IMR-90 (cell line): ENCODE measurements around the gene DNAJB5. TPM values are rescaled to one million over a fixed set of nuclear protein-coding genes. Genes with fewer than 3 reads are reported as not detected.

ENCODE experiments used
- ATAC-seq: fragments of 200-7000 bp; cut with Tn5 transposase; 2 replicates; pipeline ENCODE4 v1.9.1; 2020; ENCODE audit warnings: low read depth, mild to moderate bottlenecking, moderate library complexity
- BruUV-seq: library from RNA; stranded (reverse); fragments of 400-500 nt; replicated peaks from 2 replicates; lab custom pipeline; 2021; lab: Mats Ljungman, UMichigan
- CTCF ChIA-PET: fragments of 300-600 bp; formaldehyde crosslinking; extraction: SDS; loops from one replicate; lab custom pipeline; 2021; ENCODE audit warnings: antibody characterized with exemption; lab: Yijun Ruan, JAX
- POLR2A ChIA-PET: fragments of 300-600 bp; sonication (Branson Sonifier 250); formaldehyde crosslinking; loops from one replicate; lab custom pipeline; 2022; ENCODE audit warnings: antibody characterized with exemption; ENCODE audit not compliant: unreplicated experiment; lab: Charles Lee
- DNase-seq: peaks from one replicate; pipeline ENCODE4 v3.0.0; 2013
- H2AFZ ChIP-seq: replicated peaks from 2 replicates; pipeline ENCODE3; 2013; ENCODE audit warnings: low read length, mild to moderate bottlenecking; ENCODE audit not compliant: poor library complexity
- H2AK5ac ChIP-seq: 2 replicates; pipeline ENCODE4 v1.6.1; 2013; ENCODE audit warnings: low read depth, low read length, inconsistent platforms
- H2AK9ac ChIP-seq: replicated peaks from 2 replicates; pipeline ENCODE3; 2013; ENCODE audit warnings: mild to moderate bottlenecking, low read depth, low read length, moderate library complexity; ENCODE audit not compliant: poor library complexity
- H2BK120ac ChIP-seq: 2 replicates; pipeline ENCODE4 v1.6.1; 2013; ENCODE audit warnings: low read depth, low read length, inconsistent platforms
- H2BK15ac ChIP-seq: 3 replicates; pipeline ENCODE4 v1.6.1; 2013; ENCODE audit warnings: low read depth, low read length, inconsistent platforms
- H2BK20ac ChIP-seq: 2 replicates; pipeline ENCODE4 v1.6.1; 2013; ENCODE audit warnings: low read depth, mild to moderate bottlenecking, inconsistent platforms, low read length, moderate library complexity
- H2BK5ac ChIP-seq: 2 replicates; pipeline ENCODE4 v1.6.1; 2013; ENCODE audit warnings: mild to moderate bottlenecking, low read depth, low read length, inconsistent platforms; ENCODE audit not compliant: poor library complexity, severe bottlenecking
- H3K14ac ChIP-seq: replicated peaks from 2 replicates; pipeline ENCODE4 v1.6.1; 2013; ENCODE audit warnings: low read depth, low read length, inconsistent platforms
- H3K18ac ChIP-seq: 2 replicates; pipeline ENCODE4 v1.6.1; 2013; ENCODE audit warnings: low read depth, low read length, control low read depth
- H3K23ac ChIP-seq: 2 replicates; pipeline ENCODE4 v1.6.1; 2013; ENCODE audit warnings: low read depth, low read length, inconsistent platforms
- H3K27ac ChIP-seq: 2 replicates; pipeline ENCODE4 v1.5.1; 2013; ENCODE audit warnings: mild to moderate bottlenecking, control low read depth, low read length; ENCODE audit not compliant: insufficient read depth
- H3K27me3 ChIP-seq: 2 replicates; pipeline ENCODE4 v1.6.1; 2013; ENCODE audit warnings: low read length; ENCODE audit not compliant: control insufficient read depth, insufficient read depth
- H3K36me3 ChIP-seq: 2 replicates; pipeline ENCODE4 v1.6.1; 2013; ENCODE audit warnings: low read length, mixed read lengths; ENCODE audit not compliant: control insufficient read depth, insufficient read depth
- H3K4ac ChIP-seq: 2 replicates; pipeline ENCODE4 v1.6.1; 2013; ENCODE audit warnings: low read depth, low read length, inconsistent platforms
- H3K4me1 ChIP-seq: 2 replicates; pipeline ENCODE4 v1.6.1; 2013; ENCODE audit warnings: low read length, mixed read lengths; ENCODE audit not compliant: control insufficient read depth, insufficient read depth
- H3K4me2 ChIP-seq: 2 replicates; pipeline ENCODE4 v1.6.1; 2013; ENCODE audit warnings: low read depth, mild to moderate bottlenecking, control low read depth, low read length, moderate library complexity
- H3K4me3 ChIP-seq: 2 replicates; pipeline ENCODE4 v1.5.1; 2013; ENCODE audit warnings: low read depth, mild to moderate bottlenecking, control low read depth, low read length, moderate library complexity; ENCODE audit not compliant: insufficient read depth
- H3K56ac ChIP-seq: 2 replicates; pipeline ENCODE4 v1.6.1; 2013; ENCODE audit warnings: low read length, inconsistent platforms; ENCODE audit not compliant: insufficient read depth; ENCODE audit errors: extremely low read depth
- H3K79me1 ChIP-seq, 2 experiments: 2 replicates each; pipeline ENCODE4 v1.6.1; 2013; ENCODE audit warnings: low read length in 2 of 2, inconsistent platforms in 1 of 2, low read depth in 1 of 2
- H3K9ac ChIP-seq: 2 replicates; pipeline ENCODE4 v1.6.1; 2013; ENCODE audit warnings: low read depth, low read length, control low read depth
- H3K9me1 ChIP-seq: 2 replicates; pipeline ENCODE4 v1.6.1; 2013; ENCODE audit warnings: low read length, inconsistent platforms; ENCODE audit not compliant: insufficient read depth
- H3K9me3 ChIP-seq: 2 replicates; pipeline ENCODE4 v1.6.1; 2013; ENCODE audit warnings: low read length; ENCODE audit not compliant: control insufficient read depth, insufficient read depth
- H4K20me1 ChIP-seq: 2 replicates; pipeline ENCODE4 v1.6.1; 2013; ENCODE audit warnings: low read length, inconsistent platforms; ENCODE audit not compliant: insufficient read depth
- H4K5ac ChIP-seq: 2 replicates; pipeline ENCODE4 v1.6.1; 2013; ENCODE audit warnings: mild to moderate bottlenecking, low read depth, low read length, control low read depth
- H4K8ac ChIP-seq, 2 experiments: 2 replicates each; pipeline ENCODE4 v1.6.1; 2013; ENCODE audit warnings: low read depth in 2 of 2, low read length in 2 of 2, control low read depth in 1 of 2, inconsistent platforms in 1 of 2
- H4K91ac ChIP-seq: 2 replicates; pipeline ENCODE4 v1.6.1; 2013; ENCODE audit warnings: low read depth, low read length, inconsistent platforms; ENCODE audit not compliant: insufficient read depth
- BHLHE40 ChIP-seq: fragments of 150-350 bp; IDR thresholded peaks from 2 replicates; pipeline ENCODE4 v1.6.1; 2016; ENCODE audit warnings: mild to moderate bottlenecking, low read depth, low read length
- CEBPB ChIP-seq: IDR thresholded peaks from 2 replicates; pipeline ENCODE4 v1.6.1; 2012; ENCODE audit warnings: low read depth, low read length, improper control_type of control experiment
- CHD1 ChIP-seq: IDR thresholded peaks from 2 replicates; pipeline ENCODE4 v1.6.1; 2012; ENCODE audit warnings: low read depth, low read length, improper control_type of control experiment
- CTCF ChIP-seq: conservative IDR thresholded peaks from 2 replicates; pipeline ENCODE4 v1.5.1; 2012; ENCODE audit warnings: mild to moderate bottlenecking, low read depth, low read length, improper control_type of control experiment
- ELK1 ChIP-seq: fragments of 150-350 bp; IDR thresholded peaks from 2 replicates; pipeline ENCODE4 v1.6.1; 2016; ENCODE audit warnings: low read depth, mild to moderate bottlenecking, low read length, moderate library complexity, borderline replicate concordance
- MAZ ChIP-seq: IDR thresholded peaks from 2 replicates; pipeline ENCODE4 v1.6.1; 2012; ENCODE audit warnings: low read depth, mild to moderate bottlenecking, low read length, improper control_type of control experiment, moderate library complexity, borderline replicate concordance
- POLR2A ChIP-seq: IDR thresholded peaks from 2 replicates; pipeline ENCODE4 v1.6.1; 2012; ENCODE audit warnings: mild to moderate bottlenecking, low read depth, low read length
- RAD21 ChIP-seq: IDR thresholded peaks from 2 replicates; pipeline ENCODE4 v1.6.1; 2012; ENCODE audit warnings: low read length, improper control_type of control experiment
- RCOR1 ChIP-seq: IDR thresholded peaks from 2 replicates; pipeline ENCODE4 v1.6.1; 2012; ENCODE audit warnings: mild to moderate bottlenecking, low read length, improper control_type of control experiment; ENCODE audit not compliant: insufficient replicate concordance
- RFX5 ChIP-seq: IDR thresholded peaks from 2 replicates; pipeline ENCODE4 v1.8.0; 2012; ENCODE audit warnings: low read depth, mild to moderate bottlenecking, low read length, moderate library complexity
- SMC3 ChIP-seq: fragments of 150-350 bp; IDR thresholded peaks from 2 replicates; pipeline ENCODE4 v1.6.1; 2016; ENCODE audit warnings: low read depth, mild to moderate bottlenecking, antibody characterized with exemption, low read length, moderate library complexity
- WGBS, 2 experiments: methylation state at CpG; one replicate each; pipeline versions ENCODE4 v1.1.5 to v1.1.7; 2013; ENCODE audit warnings: missing lambda C conversion rate in 2 of 2; ENCODE audit not compliant: insufficient read length in 1 of 2; ENCODE audit errors: extremely low coverage in 2 of 2; 5-methylcytosine and 5-hydroxymethylcytosine counted together
- dilution Hi-C: fragments of 300-500 bp; cut with HindIII; formaldehyde crosslinking; loops from one replicate; pipeline ENCODE4 v1.14.3; 2018; ENCODE audit warnings: low sequenced_read_pairs; ENCODE audit not compliant: unreplicated experiment
- in situ Hi-C: fragments of 300-500 bp; cut with MboI; formaldehyde crosslinking; loops from 3 replicates; pipeline ENCODE4 v1.14.3; 2019; ENCODE audit warnings: low sequenced_read_pairs, inconsistent platforms, mixed read lengths
- intact Hi-C: fragments of 100-400 bp; cut with micrococcal nuclease; formaldehyde crosslinking; loops from 2 replicates; pipeline ENCODE4 v1.10.0; 2022
- polyA plus RNA-seq, 3 experiments: library from polyadenylated mRNA; depleted of rRNA; stranded (reverse); fragments of >200 nt; gene quantifications; 2 replicates each; pipeline ENCODE4 v1.2.3, GENCODE V29; 2012; ENCODE audit warnings: low replicate concordance in 1 of 3
- total RNA-seq: library from RNA; depleted of rRNA; stranded (reverse); fragments of >200 nt; gene quantifications from 2 replicates; pipeline ENCODE4 v1.2.3, GENCODE V29; 2012
- TF ChIP-seq, protein P1 (sequence below): fragments of 150-350 bp; IDR thresholded peaks from 2 replicates; pipeline ENCODE4 v1.6.1; 2017; ENCODE audit warnings: mild to moderate bottlenecking, antibody characterized with exemption, low read length, low read depth

Gene DNAJB5
- total and polyA plus RNA-seq, 2 of the 4 experiments (the other 2 are of a cell fraction), result 11.4 to 14.9 TPM

DNA sequence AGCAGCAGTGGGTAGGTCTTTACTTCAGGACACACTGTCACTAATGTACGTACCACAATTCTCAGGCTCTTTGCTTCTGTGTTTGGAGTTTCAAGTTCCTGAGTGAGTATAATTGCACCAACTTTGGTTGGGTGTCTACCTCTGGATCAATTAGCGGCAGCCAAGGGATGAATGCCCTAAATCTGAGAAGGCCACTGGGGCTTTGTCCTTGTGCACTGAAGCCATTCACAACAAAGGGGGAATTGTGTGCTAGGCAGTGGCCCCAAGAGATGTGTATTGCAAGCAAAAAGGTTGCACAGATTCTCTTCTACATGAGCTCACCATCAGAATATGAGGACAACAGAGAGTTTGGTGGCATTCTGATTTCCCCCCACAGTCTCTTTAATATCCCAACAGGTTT lies 35.3 kb upstream of the DNAJB5 start:
- dilution Hi-C loops, result no loop called here
- no peaks in the 10 kb centered on the region for H4K20me1 ChIP-seq

More for the DNA sequence above, 35.3 kb upstream of the DNAJB5 start:
- H2BK120ac ChIP-seq, result no peak overlapping the region
- no peak overlapping the region for H2BK5ac ChIP-seq
- ATAC-seq (no peak), DNase-seq (no peak)
- in situ Hi-C loops (no loop called here), intact Hi-C loops (loop anchor here (2.0 kb wide), 1 partner anchor 55 kb away; no protein-coding TSS in a partner anchor)
- no peak overlapping the region for H3K14ac ChIP-seq
- H3K56ac ChIP-seq, result no peak overlapping the region
- H4K5ac ChIP-seq, result no peak overlapping the region
- no peak overlapping the region for H3K18ac ChIP-seq
- H3K36me3 ChIP-seq, result no peaks in the 10 kb centered on the region
- WGBS, 2 experiments, result 100% methylated on average over 1 of the region's 2 CpGs; no CpG with 5 or more reads in 1 of the 2 experiments
- H2BK20ac ChIP-seq, result no peak overlapping the region
- H3K4me1 ChIP-seq, result no peaks in the 10 kb centered on the region
- no TSS peak for BruUV-seq
- no peaks in the 10 kb centered on the region for H3K79me1 ChIP-seq
- ChIA-PET CTCF (no interaction called here), POLR2A (no interaction called here)
- no peak overlapping the region for H3K4ac ChIP-seq
- H4K91ac ChIP-seq, result no peak overlapping the region
- no peak overlapping the region for H2AK9ac ChIP-seq
- no peaks in the 10 kb centered on the region for H3K9me3 ChIP-seq
- no peaks in the 10 kb centered on the region for H3K9me1 ChIP-seq
- no peak overlapping the region for H2AFZ ChIP-seq
- no peak overlapping the region for H4K8ac ChIP-seq
- TF ChIP-seq BHLHE40 (no peak), RFX5 (no peak), ELK1 (no peak), CTCF (no peak), CEBPB (no peak), SMC3 (no peak), RCOR1 (no peak), RAD21 (no peak), POLR2A (no peak), MAZ (no peak), CHD1 (no peak)
- TF ChIP-seq, protein P1, sequence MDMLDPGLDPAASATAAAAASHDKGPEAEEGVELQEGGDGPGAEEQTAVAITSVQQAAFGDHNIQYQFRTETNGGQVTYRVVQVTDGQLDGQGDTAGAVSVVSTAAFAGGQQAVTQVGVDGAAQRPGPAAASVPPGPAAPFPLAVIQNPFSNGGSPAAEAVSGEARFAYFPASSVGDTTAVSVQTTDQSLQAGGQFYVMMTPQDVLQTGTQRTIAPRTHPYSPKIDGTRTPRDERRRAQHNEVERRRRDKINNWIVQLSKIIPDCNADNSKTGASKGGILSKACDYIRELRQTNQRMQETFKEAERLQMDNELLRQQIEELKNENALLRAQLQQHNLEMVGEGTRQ, result no peak
- H2BK15ac ChIP-seq, result no peak overlapping the region
- H3K23ac ChIP-seq, result no peak overlapping the region
- no peak overlapping the region for H3K27ac ChIP-seq
- H3K9ac ChIP-seq, result no peak overlapping the region
- no peak overlapping the region for H2AK5ac ChIP-seq
- H3K4me2 ChIP-seq, result no peak overlapping the region
- H3K4me3 ChIP-seq, result no peak overlapping the region
- peaks cover 34% of the 10 kb centered on the region for H3K27me3 ChIP-seq
